HFF-Myc (cell line): Measurements from ENCODE around the gene RETREG1.
A peak's percentile ranks its signal among the peaks of the same experiment; 100 is the strongest.

Source experiments
- DNase-seq: peaks from one replicate; pipeline ENCODE4 v3.0.0-alpha.2; 2011; ENCODE audit warnings: low read depth; ENCODE audit errors: extremely low read depth
- H3K4me3 ChIP-seq: replicated peaks from 2 replicates; pipeline ENCODE4 v1.5.1; 2011; ENCODE audit warnings: low read depth, mild to moderate bottlenecking, control low read depth, low read length
- CTCF ChIP-seq: IDR thresholded peaks from 2 replicates; pipeline ENCODE4 v1.5.1; 2012; ENCODE audit warnings: mild to moderate bottlenecking, low read depth, low read length, control low read depth; ENCODE audit errors: missing control alignments

Gene RETREG1

GRCh38 chr5:16588434-16589214, 28.2 kb downstream of the RETREG1 start:
- no peak overlapping the region for H3K4me3 ChIP-seq
- no peak for DNase-seq
- TF ChIP-seq CTCF: no peak

- no peak overlapping the region for H3K4me3 ChIP-seq
- DNase-seq: no peak
- no peak for TF ChIP-seq CTCF
Observed at GRCh38 chr5:16586556-16586955, 30.2 kb downstream of the RETREG1 start.

DNA sequence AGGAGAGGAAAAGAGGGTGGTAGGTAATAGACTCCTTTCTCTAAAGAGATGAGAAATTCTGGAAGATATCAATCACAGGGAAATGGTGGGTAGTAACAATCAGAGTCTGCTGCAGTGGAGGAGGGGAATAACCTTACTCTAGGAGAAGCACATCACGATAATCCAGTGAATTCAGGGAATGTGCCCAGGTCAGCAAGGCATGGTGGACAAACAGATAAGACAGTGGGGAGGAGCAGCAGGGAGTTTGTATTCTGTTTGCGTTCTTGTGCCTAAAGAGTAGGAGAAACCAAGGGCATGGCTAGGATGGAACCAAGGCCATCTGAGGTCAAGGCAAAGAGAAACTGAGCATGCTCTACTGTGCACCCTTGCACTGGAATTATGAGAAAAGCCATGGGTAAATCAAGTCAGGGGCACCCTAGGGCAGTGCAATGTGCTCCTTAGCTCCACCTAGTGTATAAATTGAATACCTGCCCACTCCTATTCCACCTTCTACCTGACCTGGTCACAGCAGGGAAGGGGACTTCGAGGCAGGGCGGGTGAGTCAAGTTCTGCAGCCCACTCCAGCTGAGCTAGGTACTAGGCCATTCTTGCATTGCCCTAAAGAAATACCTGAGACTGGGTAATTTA, 31.6 kb downstream of the RETREG1 start:
- peak; percentile 48 for TF ChIP-seq CTCF
- DNase-seq: no peak
- H3K4me3 ChIP-seq: no peak overlapping the region

GRCh38 chr5:16582081-16582480, 34.7 kb downstream of the RETREG1 start:
- DNase-seq: no peak
- H3K4me3 ChIP-seq: no peak overlapping the region
- no peak for TF ChIP-seq CTCF

DNA sequence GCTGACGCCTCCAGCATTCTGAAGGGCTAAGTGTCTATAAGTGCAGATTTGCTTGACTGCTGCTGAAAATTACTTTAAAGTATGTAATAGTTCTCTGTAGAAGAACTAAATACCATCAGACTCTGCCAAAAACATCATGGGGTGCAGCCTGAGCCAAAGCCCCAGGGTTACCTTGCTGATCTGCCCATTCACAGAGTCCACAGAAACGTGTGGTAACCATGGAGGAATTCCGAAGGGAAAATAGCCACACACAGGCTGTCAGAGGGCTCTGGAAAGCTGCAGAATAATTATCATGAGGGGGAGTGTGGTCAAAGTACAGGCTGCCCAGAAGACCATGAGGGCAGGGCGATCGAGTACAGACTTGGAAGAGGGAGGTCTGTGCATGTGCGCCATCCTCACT, 36.4 kb downstream of the RETREG1 start:
- no peak for DNase-seq
- no peak overlapping the region for H3K4me3 ChIP-seq
- TF ChIP-seq CTCF: no peak

DNA sequence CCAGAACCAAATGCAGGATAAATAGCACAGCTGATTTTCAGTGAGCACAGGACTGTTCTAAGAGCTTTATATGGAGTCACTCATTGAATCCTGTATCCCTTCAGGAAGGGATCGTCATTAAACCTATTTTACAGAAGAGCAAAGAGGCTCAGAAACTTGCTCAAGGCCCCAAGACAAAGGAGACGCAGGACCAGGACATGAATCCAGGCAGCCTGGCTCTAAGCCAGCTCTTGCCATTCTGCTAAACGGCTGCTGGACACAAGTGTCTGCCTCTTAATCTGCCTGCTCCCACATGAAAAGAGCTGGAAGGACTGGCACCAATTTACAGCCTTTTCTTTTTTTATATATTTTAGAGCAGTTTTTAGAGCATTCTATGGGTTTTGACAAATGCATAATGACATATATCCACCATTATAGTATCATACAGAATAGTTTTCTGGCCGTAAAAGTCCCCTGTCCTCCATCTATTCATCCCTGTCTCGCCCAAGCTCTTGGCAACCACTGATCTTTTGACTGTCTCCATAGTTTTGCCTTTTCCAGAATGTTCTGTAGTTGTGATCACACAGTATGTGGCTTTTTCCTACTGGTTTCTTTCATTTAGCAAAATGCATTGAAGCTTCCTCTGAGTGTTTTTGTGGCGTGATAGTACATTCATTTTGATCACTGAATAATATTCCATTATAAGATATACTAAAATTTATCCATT, 37.5 kb downstream of the RETREG1 start:
- DNase-seq: no peak
- TF ChIP-seq CTCF: no peak
- no peak overlapping the region for H3K4me3 ChIP-seq
